IMR-90 (cell line): ENCODE data around the gene STIL. TPM values are rescaled to one million over a fixed set of nuclear protein-coding genes. Genes with fewer than 3 reads are reported as not detected.

ENCODE experiments used
- ATAC-seq: fragments of 200-7000 bp; cut with Tn5 transposase; 2 replicates; pipeline ENCODE4 v1.9.1; 2020; ENCODE audit warnings: low read depth, mild to moderate bottlenecking, moderate library complexity
- BruUV-seq: library from RNA; stranded (reverse); fragments of 400-500 nt; replicated peaks from 2 replicates; lab custom pipeline; 2021; lab: Mats Ljungman, UMichigan
- CTCF ChIA-PET: fragments of 300-600 bp; formaldehyde crosslinking; extraction: SDS; loops from one replicate; lab custom pipeline; 2021; ENCODE audit warnings: antibody characterized with exemption; lab: Yijun Ruan, JAX
- POLR2A ChIA-PET: fragments of 300-600 bp; sonication (Branson Sonifier 250); formaldehyde crosslinking; loops from one replicate; lab custom pipeline; 2022; ENCODE audit warnings: antibody characterized with exemption; ENCODE audit not compliant: unreplicated experiment; lab: Charles Lee
- DNase-seq: peaks from one replicate; pipeline ENCODE4 v3.0.0; 2013
- H2AFZ ChIP-seq: replicated peaks from 2 replicates; pipeline ENCODE3; 2013; ENCODE audit warnings: low read length, mild to moderate bottlenecking; ENCODE audit not compliant: poor library complexity
- H2AK5ac ChIP-seq: 2 replicates; pipeline ENCODE4 v1.6.1; 2013; ENCODE audit warnings: low read depth, low read length, inconsistent platforms
- H2AK9ac ChIP-seq: replicated peaks from 2 replicates; pipeline ENCODE3; 2013; ENCODE audit warnings: mild to moderate bottlenecking, low read depth, low read length, moderate library complexity; ENCODE audit not compliant: poor library complexity
- H2BK120ac ChIP-seq: 2 replicates; pipeline ENCODE4 v1.6.1; 2013; ENCODE audit warnings: low read depth, low read length, inconsistent platforms
- H2BK15ac ChIP-seq: 3 replicates; pipeline ENCODE4 v1.6.1; 2013; ENCODE audit warnings: low read depth, low read length, inconsistent platforms
- H2BK20ac ChIP-seq: 2 replicates; pipeline ENCODE4 v1.6.1; 2013; ENCODE audit warnings: low read depth, mild to moderate bottlenecking, inconsistent platforms, low read length, moderate library complexity
- H2BK5ac ChIP-seq: 2 replicates; pipeline ENCODE4 v1.6.1; 2013; ENCODE audit warnings: mild to moderate bottlenecking, low read depth, low read length, inconsistent platforms; ENCODE audit not compliant: poor library complexity, severe bottlenecking
- H3K14ac ChIP-seq: replicated peaks from 2 replicates; pipeline ENCODE4 v1.6.1; 2013; ENCODE audit warnings: low read depth, low read length, inconsistent platforms
- H3K18ac ChIP-seq: 2 replicates; pipeline ENCODE4 v1.6.1; 2013; ENCODE audit warnings: low read depth, low read length, control low read depth
- H3K23ac ChIP-seq: 2 replicates; pipeline ENCODE4 v1.6.1; 2013; ENCODE audit warnings: low read depth, low read length, inconsistent platforms
- H3K27ac ChIP-seq: 2 replicates; pipeline ENCODE4 v1.5.1; 2013; ENCODE audit warnings: mild to moderate bottlenecking, control low read depth, low read length; ENCODE audit not compliant: insufficient read depth
- H3K27me3 ChIP-seq: 2 replicates; pipeline ENCODE4 v1.6.1; 2013; ENCODE audit warnings: low read length; ENCODE audit not compliant: control insufficient read depth, insufficient read depth
- H3K36me3 ChIP-seq: 2 replicates; pipeline ENCODE4 v1.6.1; 2013; ENCODE audit warnings: low read length, mixed read lengths; ENCODE audit not compliant: control insufficient read depth, insufficient read depth
- H3K4ac ChIP-seq: 2 replicates; pipeline ENCODE4 v1.6.1; 2013; ENCODE audit warnings: low read depth, low read length, inconsistent platforms
- H3K4me1 ChIP-seq: 2 replicates; pipeline ENCODE4 v1.6.1; 2013; ENCODE audit warnings: low read length, mixed read lengths; ENCODE audit not compliant: control insufficient read depth, insufficient read depth
- H3K4me2 ChIP-seq: 2 replicates; pipeline ENCODE4 v1.6.1; 2013; ENCODE audit warnings: low read depth, mild to moderate bottlenecking, control low read depth, low read length, moderate library complexity
- H3K4me3 ChIP-seq: 2 replicates; pipeline ENCODE4 v1.5.1; 2013; ENCODE audit warnings: low read depth, mild to moderate bottlenecking, control low read depth, low read length, moderate library complexity; ENCODE audit not compliant: insufficient read depth
- H3K56ac ChIP-seq: 2 replicates; pipeline ENCODE4 v1.6.1; 2013; ENCODE audit warnings: low read length, inconsistent platforms; ENCODE audit not compliant: insufficient read depth; ENCODE audit errors: extremely low read depth
- H3K79me1 ChIP-seq, 2 experiments: 2 replicates each; pipeline ENCODE4 v1.6.1; 2013; ENCODE audit warnings: low read length in 2 of 2, inconsistent platforms in 1 of 2, low read depth in 1 of 2
- H3K9ac ChIP-seq: 2 replicates; pipeline ENCODE4 v1.6.1; 2013; ENCODE audit warnings: low read depth, low read length, control low read depth
- H3K9me1 ChIP-seq: 2 replicates; pipeline ENCODE4 v1.6.1; 2013; ENCODE audit warnings: low read length, inconsistent platforms; ENCODE audit not compliant: insufficient read depth
- H3K9me3 ChIP-seq: 2 replicates; pipeline ENCODE4 v1.6.1; 2013; ENCODE audit warnings: low read length; ENCODE audit not compliant: control insufficient read depth, insufficient read depth
- H4K20me1 ChIP-seq: 2 replicates; pipeline ENCODE4 v1.6.1; 2013; ENCODE audit warnings: low read length, inconsistent platforms; ENCODE audit not compliant: insufficient read depth
- H4K5ac ChIP-seq: 2 replicates; pipeline ENCODE4 v1.6.1; 2013; ENCODE audit warnings: mild to moderate bottlenecking, low read depth, low read length, control low read depth
- H4K8ac ChIP-seq, 2 experiments: 2 replicates each; pipeline ENCODE4 v1.6.1; 2013; ENCODE audit warnings: low read depth in 2 of 2, low read length in 2 of 2, control low read depth in 1 of 2, inconsistent platforms in 1 of 2
- H4K91ac ChIP-seq: 2 replicates; pipeline ENCODE4 v1.6.1; 2013; ENCODE audit warnings: low read depth, low read length, inconsistent platforms; ENCODE audit not compliant: insufficient read depth
- BHLHE40 ChIP-seq: fragments of 150-350 bp; IDR thresholded peaks from 2 replicates; pipeline ENCODE4 v1.6.1; 2016; ENCODE audit warnings: mild to moderate bottlenecking, low read depth, low read length
- CEBPB ChIP-seq: IDR thresholded peaks from 2 replicates; pipeline ENCODE4 v1.6.1; 2012; ENCODE audit warnings: low read depth, low read length, improper control_type of control experiment
- CTCF ChIP-seq: conservative IDR thresholded peaks from 2 replicates; pipeline ENCODE4 v1.5.1; 2012; ENCODE audit warnings: mild to moderate bottlenecking, low read depth, low read length, improper control_type of control experiment
- MAFK ChIP-seq: IDR thresholded peaks from 2 replicates; pipeline ENCODE4 v1.6.1; 2012; ENCODE audit warnings: low read depth, low read length, improper control_type of control experiment
- MAZ ChIP-seq: IDR thresholded peaks from 2 replicates; pipeline ENCODE4 v1.6.1; 2012; ENCODE audit warnings: low read depth, mild to moderate bottlenecking, low read length, improper control_type of control experiment, moderate library complexity, borderline replicate concordance
- NFE2L2 ChIP-seq: fragments of 150-350 bp; IDR thresholded peaks from 2 replicates; pipeline ENCODE4 v1.6.1; 2016; ENCODE audit warnings: low read depth, mild to moderate bottlenecking, low read length
- POLR2A ChIP-seq: IDR thresholded peaks from 2 replicates; pipeline ENCODE4 v1.6.1; 2012; ENCODE audit warnings: mild to moderate bottlenecking, low read depth, low read length
- RAD21 ChIP-seq: IDR thresholded peaks from 2 replicates; pipeline ENCODE4 v1.6.1; 2012; ENCODE audit warnings: low read length, improper control_type of control experiment
- RCOR1 ChIP-seq: IDR thresholded peaks from 2 replicates; pipeline ENCODE4 v1.6.1; 2012; ENCODE audit warnings: mild to moderate bottlenecking, low read length, improper control_type of control experiment; ENCODE audit not compliant: insufficient replicate concordance
- RFX5 ChIP-seq: IDR thresholded peaks from 2 replicates; pipeline ENCODE4 v1.8.0; 2012; ENCODE audit warnings: low read depth, mild to moderate bottlenecking, low read length, moderate library complexity
- SMC3 ChIP-seq: fragments of 150-350 bp; IDR thresholded peaks from 2 replicates; pipeline ENCODE4 v1.6.1; 2016; ENCODE audit warnings: low read depth, mild to moderate bottlenecking, antibody characterized with exemption, low read length, moderate library complexity
- WGBS, 2 experiments: methylation state at CpG; one replicate each; pipeline versions ENCODE4 v1.1.5 to v1.1.7; 2013; ENCODE audit warnings: missing lambda C conversion rate in 2 of 2; ENCODE audit not compliant: insufficient read length in 1 of 2; ENCODE audit errors: extremely low coverage in 2 of 2; 5-methylcytosine and 5-hydroxymethylcytosine counted together
- dilution Hi-C: fragments of 300-500 bp; cut with HindIII; formaldehyde crosslinking; loops from one replicate; pipeline ENCODE4 v1.14.3; 2018; ENCODE audit warnings: low sequenced_read_pairs; ENCODE audit not compliant: unreplicated experiment
- in situ Hi-C: fragments of 300-500 bp; cut with MboI; formaldehyde crosslinking; loops from 3 replicates; pipeline ENCODE4 v1.14.3; 2019; ENCODE audit warnings: low sequenced_read_pairs, inconsistent platforms, mixed read lengths
- intact Hi-C: fragments of 100-400 bp; cut with micrococcal nuclease; formaldehyde crosslinking; loops from 2 replicates; pipeline ENCODE4 v1.10.0; 2022
- polyA plus RNA-seq, 3 experiments: library from polyadenylated mRNA; depleted of rRNA; stranded (reverse); fragments of >200 nt; gene quantifications; 2 replicates each; pipeline ENCODE4 v1.2.3, GENCODE V29; 2012; ENCODE audit warnings: low replicate concordance in 1 of 3
- total RNA-seq: library from RNA; depleted of rRNA; stranded (reverse); fragments of >200 nt; gene quantifications from 2 replicates; pipeline ENCODE4 v1.2.3, GENCODE V29; 2012
- TF ChIP-seq, protein P1 (sequence below): fragments of 150-350 bp; IDR thresholded peaks from 2 replicates; pipeline ENCODE4 v1.6.1; 2017; ENCODE audit warnings: mild to moderate bottlenecking, antibody characterized with exemption, low read length, low read depth

STIL gene
- total and polyA plus RNA-seq, 2 of the 4 experiments (the other 2 are of a cell fraction), result 6.8 to 17.2 TPM

DNA sequence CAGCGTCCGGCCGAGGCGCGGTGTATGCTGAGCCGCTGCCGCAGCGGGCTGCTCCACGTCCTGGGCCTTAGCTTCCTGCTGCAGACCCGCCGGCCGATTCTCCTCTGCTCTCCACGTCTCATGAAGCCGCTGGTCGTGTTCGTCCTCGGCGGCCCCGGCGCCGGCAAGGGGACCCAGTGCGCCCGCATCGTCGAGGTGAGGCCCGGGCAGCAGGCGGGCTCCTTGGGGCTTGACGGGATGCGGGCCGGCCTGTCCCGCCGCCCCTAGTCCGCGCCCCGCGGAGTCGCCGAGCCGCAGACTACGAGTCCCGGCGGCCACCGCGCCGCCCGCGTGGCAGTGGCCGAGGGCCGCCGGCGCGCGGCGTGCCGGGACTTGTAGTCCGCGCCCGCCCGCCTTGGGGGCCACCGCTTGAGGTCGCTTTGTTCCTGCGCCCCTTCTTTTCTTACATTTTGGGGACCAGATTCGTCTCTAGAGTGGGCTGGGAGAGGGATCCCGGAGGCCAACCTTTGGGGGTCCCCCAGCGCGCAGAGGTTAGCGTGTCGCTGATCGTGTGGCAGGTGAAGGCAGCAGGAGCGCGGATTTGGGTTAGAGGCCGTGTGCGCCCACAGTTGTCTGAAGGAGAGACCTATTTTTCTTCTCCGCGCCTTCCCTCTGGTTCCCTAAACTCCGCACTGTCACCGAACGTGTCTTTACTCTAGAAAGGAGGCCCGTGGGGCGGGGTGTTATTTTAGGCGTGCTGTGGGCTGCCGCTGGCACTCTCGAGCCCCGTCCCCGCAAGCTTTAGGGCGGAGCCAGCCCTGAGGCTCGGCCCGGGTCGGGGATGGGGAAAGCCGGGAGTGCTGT lies 20.2 kb upstream of the STIL start:
- intact Hi-C loops (loop anchor here (1.0 to 10.0 kb wide), 5 partner anchors 20 to 157 kb away; partner anchors contain the start of genes FOXD2, PDZK1IP1 and STIL), dilution Hi-C loops (no loop called here), in situ Hi-C loops (no loop called here)
- peak overlapping the region; percentile 86 for H3K4me3 ChIP-seq
- H2AFZ ChIP-seq, result peak overlapping the region; percentile 99
- peaks cover 6% of the 10 kb centered on the region for H3K4me1 ChIP-seq
- no peaks in the 10 kb centered on the region for H3K27me3 ChIP-seq
- peak overlapping the region; percentile 81 for H2BK5ac ChIP-seq
- WGBS, 2 experiments, result 1% methylated on average over 30 of the region's 90 CpGs; no CpG with 5 or more reads in 1 of the 2 experiments
- BruUV-seq, result no TSS peak
- H3K4ac ChIP-seq, result peak overlapping the region; percentile 88
- H4K5ac ChIP-seq, result peak overlapping the region; percentile 26
- H3K79me1 ChIP-seq, result peaks cover 0 to 24% of the 10 kb centered on the region in 2 experiments; a peak in 3 of 4 replicates
- H2AK5ac ChIP-seq, result peak overlapping the region; percentile 80
- H3K36me3 ChIP-seq, result peaks cover 1% of the 10 kb centered on the region; the same call in 1 of the 2 replicates
- ChIA-PET POLR2A (interaction anchor here (0.6 to 1.5 kb wide), 3 partner anchors 10 to 79 kb away, joined by 4 to 5 read pairs (median 4); partner anchors contain the start of gene STIL), CTCF (interaction anchor here (0.6 to 1.0 kb wide), 4 partner anchors 8 to 155 kb away, joined by 3 to 4 read pairs (median 3); partner anchors contain the start of gene FOXD2)
- peak overlapping the region; percentile 71 for H3K4me2 ChIP-seq
- H2BK20ac ChIP-seq, result no peak overlapping the region
- H3K56ac ChIP-seq, result peak overlapping the region; percentile 87
- H3K9me3 ChIP-seq, result no peaks in the 10 kb centered on the region
- peak overlapping the region; percentile 59 to 94 for H4K8ac ChIP-seq
- H3K27ac ChIP-seq, result peak overlapping the region; percentile 88
- H3K9me1 ChIP-seq, result peaks cover 13% of the 10 kb centered on the region
- H4K20me1 ChIP-seq, result peaks cover 5% of the 10 kb centered on the region
- H3K9ac ChIP-seq, result peak overlapping the region; percentile 87
- peak overlapping the region; percentile 34; the same call in 1 of the 3 replicates for H2BK15ac ChIP-seq
- H3K14ac ChIP-seq, result peak overlapping the region; percentile 91
- peak overlapping the region; percentile 94 for H2AK9ac ChIP-seq
- H2BK120ac ChIP-seq, result peak overlapping the region; percentile 69
- peak overlapping the region; percentile 26 for H3K18ac ChIP-seq
- DNase-seq (peak; percentile 74), ATAC-seq (peak; percentile 92)
- H4K91ac ChIP-seq, result peak overlapping the region; percentile 87
- peak overlapping the region; percentile 91 for H3K23ac ChIP-seq
- TF ChIP-seq MAFK, result no peak
- no peak for TF ChIP-seq RAD21
- peak; percentile 7; the same call in 1 of the 2 replicates for TF ChIP-seq CTCF
- peak; percentile 54; the same call in 1 of the 2 replicates for TF ChIP-seq MAZ
- TF ChIP-seq NFE2L2, result no peak
- no peak for TF ChIP-seq RFX5
- TF ChIP-seq CEBPB, result no peak
- no peak for TF ChIP-seq SMC3
- no peak for TF ChIP-seq BHLHE40
- no peak for TF ChIP-seq RCOR1
- TF ChIP-seq POLR2A, result peak; percentile 59
- TF ChIP-seq, protein P1, sequence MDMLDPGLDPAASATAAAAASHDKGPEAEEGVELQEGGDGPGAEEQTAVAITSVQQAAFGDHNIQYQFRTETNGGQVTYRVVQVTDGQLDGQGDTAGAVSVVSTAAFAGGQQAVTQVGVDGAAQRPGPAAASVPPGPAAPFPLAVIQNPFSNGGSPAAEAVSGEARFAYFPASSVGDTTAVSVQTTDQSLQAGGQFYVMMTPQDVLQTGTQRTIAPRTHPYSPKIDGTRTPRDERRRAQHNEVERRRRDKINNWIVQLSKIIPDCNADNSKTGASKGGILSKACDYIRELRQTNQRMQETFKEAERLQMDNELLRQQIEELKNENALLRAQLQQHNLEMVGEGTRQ, result peak; percentile 51; the same call in 1 of the 2 replicates
